Left lobe of liver (tissue), 2 donors: ENCODE results near the gene AOC3. TPM values are rescaled to one million over a fixed set of nuclear protein-coding genes. Genes with fewer than 3 reads are reported as not detected.

Experiments
- ATAC-seq: fragments of 200-7000 bp; cut with Tn5 transposase; one replicate; pipeline ENCODE4 v1.9.1; 2020; ENCODE audit warnings: mild to moderate bottlenecking, moderate library complexity
- DNase-seq: peaks from one replicate; pipeline ENCODE4 v3.0.0-alpha.2; 2020; ENCODE audit warnings: low spot score
- total RNA-seq: library from RNA; stranded (reverse); gene quantifications from one replicate; pipeline ENCODE4 v1.2.1, GENCODE V29; 2021
- donor health status: DM: no; HTN: no; CAD: no; lungs with moderate emphysema.
- donor health status: DM: no; HTN: yes; CAD: no.

AOC3 gene
- 8.6 TPM for total RNA-seq

- ATAC-seq (no peak), DNase-seq (no peak)
Observed at GRCh38 chr17:42850954-42851353, at the start of gene AOC3. Gene AOC3 (plus strand): TSS chr17:42851199. CDS start chr17:42851344, 145 bp downstream.

- ATAC-seq = no peak
- no peak for DNase-seq
Observed at GRCh38 chr17:42803074-42803883, 47.7 kb upstream of the AOC3 start.

- ATAC-seq (peak; percentile 75), DNase-seq (no peak)
Observed at GRCh38 chr17:42804918-42805367, 46.1 kb upstream of the AOC3 start.

GRCh38 chr17:42806249-42806648, 44.8 kb upstream of the AOC3 start:
- ATAC-seq (no peak), DNase-seq (no peak)

GRCh38 chr17:42809250-42809649, 41.7 kb upstream of the AOC3 start:
- ATAC-seq = peak; percentile 92

GRCh38 chr17:42814633-42815399, 36.2 kb upstream of the AOC3 start:
- ATAC-seq (no peak), DNase-seq (no peak)

More at GRCh38 chr17:42809250-42809649, 41.7 kb upstream of the AOC3 start:
- DNase-seq = peak; percentile 63

GRCh38 chr17:42817866-42818265, 33.1 kb upstream of the AOC3 start:
- no peak for ATAC-seq
- no peak for DNase-seq

- no peak for DNase-seq
- no peak for ATAC-seq
Observed at GRCh38 chr17:42818379-42818778, 32.6 kb upstream of the AOC3 start.

GRCh38 chr17:42819939-42820535, 31.0 kb upstream of the AOC3 start:
- ATAC-seq = no peak
- DNase-seq = no peak

GRCh38 chr17:42821176-42821575, 29.8 kb upstream of the AOC3 start:
- no peak for DNase-seq
- no peak for ATAC-seq

- ATAC-seq (no peak), DNase-seq (no peak)
Observed at GRCh38 chr17:42827472-42827871, 23.5 kb upstream of the AOC3 start.

GRCh38 chr17:42830971-42831370, 20.0 kb upstream of the AOC3 start:
- DNase-seq (no peak), ATAC-seq (no peak)

- DNase-seq (no peak), ATAC-seq (peak; percentile 25)
Observed at GRCh38 chr17:42832213-42832933, 18.6 kb upstream of the AOC3 start.

- ATAC-seq (peak; percentile 94), DNase-seq (peak; percentile 93)
Observed at GRCh38 chr17:42832934-42833766, 17.8 kb upstream of the AOC3 start, which contains the start of gene PSME3. Gene PSME3 (plus strand): TSS chr17:42833397. CDS start chr17:42833632, 235 bp downstream.

- DNase-seq (no peak), ATAC-seq (peak; percentile 3)
Observed at GRCh38 chr17:42833767-42834422, 17.1 kb upstream of the AOC3 start.

GRCh38 chr17:42835732-42836131, 15.3 kb upstream of the AOC3 start:
- ATAC-seq = no peak
- DNase-seq = no peak

GRCh38 chr17:42841975-42842685, 8.9 kb upstream of the AOC3 start:
- DNase-seq (no peak), ATAC-seq (no peak)

- ATAC-seq = peak; percentile 92
- no peak for DNase-seq
Observed at GRCh38 chr17:42843358-42843934, 7.6 kb upstream of the AOC3 start.
